HepG2 (cell line): ENCODE data around the gene SMIM12. TPM values are rescaled to one million over a fixed set of nuclear protein-coding genes. Genes with fewer than 3 reads are reported as not detected.
A peak's percentile ranks its signal among the peaks of the same experiment; 100 is the strongest.

ENCODE experiments used
- ARNT2 ChIP-seq: sonication (generic); formaldehyde crosslinking; IDR thresholded peaks from 2 replicates; pipeline ENCODE4 v1.8.0; 2022; ENCODE audit warnings: mild to moderate bottlenecking, low read depth, missing genetic modification reagents, moderate library complexity
- ATF3 ChIP-seq: sonication (generic); formaldehyde crosslinking; IDR thresholded peaks from 2 replicates; pipeline ENCODE4 v1.4.0; 2020; ENCODE audit warnings: missing genetic modification reagents
- BORCS8-MEF2B ChIP-seq: sonication (generic); formaldehyde crosslinking; IDR thresholded peaks from 2 replicates; pipeline ENCODE4 v1.8.0; 2022; ENCODE audit warnings: mild to moderate bottlenecking, missing genetic modification reagents
- GABPA ChIP-seq, 2 experiments: IDR thresholded peaks; 2 replicates each; pipeline ENCODE4 v1.6.1; 2011 to 2016; ENCODE audit warnings: low read depth in 2 of 2, low read length in 1 of 2, missing biosample characterization in 1 of 2, missing genetic modification characterization in 1 of 2
- JUNB ChIP-seq: sonication (generic); formaldehyde crosslinking; IDR thresholded peaks from 2 replicates; pipeline ENCODE4 v1.8.0; 2022; ENCODE audit warnings: missing genetic modification reagents, mild to moderate bottlenecking, borderline replicate concordance
- LRRFIP1 ChIP-seq: sonication (generic); formaldehyde crosslinking; conservative IDR thresholded peaks from 2 replicates; pipeline ENCODE4 v1.4.0; 2020; ENCODE audit warnings: missing genetic modification reagents
- MLXIP ChIP-seq: sonication (generic); formaldehyde crosslinking; IDR thresholded peaks from 2 replicates; pipeline ENCODE4 v1.9.0; 2021; ENCODE audit warnings: missing genetic modification reagents, borderline replicate concordance
- NR0B2 ChIP-seq: sonication (generic); formaldehyde crosslinking; IDR thresholded peaks from 2 replicates; pipeline ENCODE4 v1.4.0; 2020; ENCODE audit warnings: mild to moderate bottlenecking, missing genetic modification reagents
- PATZ1 ChIP-seq: sonication (generic); formaldehyde crosslinking; IDR thresholded peaks from 2 replicates; pipeline ENCODE4 v1.4.0; 2020; ENCODE audit warnings: missing genetic modification reagents
- RCOR2 ChIP-seq: IDR thresholded peaks from 2 replicates; pipeline ENCODE4 v1.6.1; 2016; ENCODE audit warnings: missing biosample characterization, missing genetic modification reagents
- SRF ChIP-seq: IDR thresholded peaks from 2 replicates; pipeline ENCODE4 v1.6.1; 2011; ENCODE audit warnings: mild to moderate bottlenecking, low read depth, low read length, moderate library complexity
- TEAD3 ChIP-seq: optimal IDR thresholded peaks from 2 replicates; pipeline ENCODE3; 2016; ENCODE audit warnings: borderline replicate concordance
- ZBTB46 ChIP-seq: sonication (generic); formaldehyde crosslinking; IDR thresholded peaks from 2 replicates; pipeline ENCODE4 v1.4.0; 2020; ENCODE audit warnings: mild to moderate bottlenecking, missing genetic modification reagents, borderline replicate concordance
- ZNF143 ChIP-seq: sonication (generic); formaldehyde crosslinking; IDR thresholded peaks from 2 replicates; pipeline ENCODE4 v1.4.0; 2020; ENCODE audit warnings: missing genetic modification reagents
- ZNF468 ChIP-seq: sonication (generic); formaldehyde crosslinking; IDR thresholded peaks from 2 replicates; pipeline ENCODE4 v1.8.0; 2022; ENCODE audit warnings: mild to moderate bottlenecking, moderate library complexity, missing genetic modification reagents
- ZNF580 ChIP-seq: IDR thresholded peaks from 2 replicates; pipeline ENCODE4 v1.6.1; 2016; ENCODE audit warnings: low read depth, borderline replicate concordance
- ZNF660 ChIP-seq: sonication (generic); formaldehyde crosslinking; IDR thresholded peaks from 2 replicates; pipeline ENCODE4 v1.5.1; 2020; ENCODE audit warnings: mild to moderate bottlenecking, low read depth, missing genetic modification reagents, borderline replicate concordance
- polyA plus RNA-seq, 8 experiments: library from polyadenylated mRNA; depleted of rRNA in 3 of 8; stranded (reverse) in 7 of 8; unstranded in 1 of 8; fragments of >200 nt; fragmentation: Illumina TruSeq in 4 of 8; extraction: Trizol in 4 of 8; gene quantifications; 2 replicates each; pipeline versions ENCODE4 v1.2.1 to v1.2.3, GENCODE V29; 2011 to 2016; ENCODE audit warnings: low read depth in 4 of 8, missing spikeins in 1 of 8, mixed read lengths in 1 of 8; ENCODE audit not compliant: insufficient read depth in 1 of 8
- total RNA-seq, 5 experiments: library from RNA; depleted of rRNA; stranded (reverse); fragments of >200 nt; fragmentation: Illumina TruSeq; extraction: Trizol; gene quantifications; 2 replicates each; pipeline ENCODE4 v1.2.3, GENCODE V29; 2016; ENCODE audit warnings: low read depth in 1 of 5

The SMIM12 gene
- total and polyA plus RNA-seq, 2 of the 13 experiments (the other 11 are each of a cell fraction or from before 2014, with no cell fraction given): 20.1 to 41.3 TPM

- TF ChIP-seq MLXIP (CRISPR knock-in tag) (peak; percentile 88; the same call in 1 of the 2 replicates), ZNF143 (CRISPR knock-in tag) (peak; percentile 81), ZNF660 (CRISPR knock-in tag) (no peak), PATZ1 (peak; percentile 77), JUNB (no peak; the same call in 1 of the 2 replicates), ZBTB46 (CRISPR knock-in tag) (no peak), SRF (no peak), LRRFIP1 (CRISPR knock-in tag) (no peak), RCOR2 (CRISPR knock-in tag) (0 out of 2 replicates have a peak, but pooled peaks have one; percentile 42), ZNF580 (peak; percentile 83; the same call in 1 of the 2 replicates), ATF3 (CRISPR knock-in tag) (peak; percentile 22; the same call in 1 of the 2 replicates), ZNF468 (CRISPR knock-in tag) (no peak; the same call in 1 of the 2 replicates), NR0B2 (CRISPR knock-in tag) (peak; percentile 86), BORCS8-MEF2B (peak; percentile 68), TEAD3 (CRISPR knock-in tag) (peak; percentile 60), GABPA (IDR thresholded peaks at IDR 0.05; ENCODE audit: low read depth, low read length) (peak; percentile 80), GABPA (CRISPR knock-in tag; IDR thresholded peaks at IDR 0.05; ENCODE audit: low read depth) (peak; percentile 94), ARNT2 (peak; percentile 84)
Observed at GRCh38 chr1:34859446-34860200, at the start of gene SMIM12 (continued).
